Measurements from ENCODE around the gene CDX2. TPM values are rescaled to one million over a fixed set of nuclear protein-coding genes. Genes with fewer than 3 reads are reported as not detected.

Gene CDX2
- total and polyA plus RNA-seq, 4 donors = not detected

DNA sequence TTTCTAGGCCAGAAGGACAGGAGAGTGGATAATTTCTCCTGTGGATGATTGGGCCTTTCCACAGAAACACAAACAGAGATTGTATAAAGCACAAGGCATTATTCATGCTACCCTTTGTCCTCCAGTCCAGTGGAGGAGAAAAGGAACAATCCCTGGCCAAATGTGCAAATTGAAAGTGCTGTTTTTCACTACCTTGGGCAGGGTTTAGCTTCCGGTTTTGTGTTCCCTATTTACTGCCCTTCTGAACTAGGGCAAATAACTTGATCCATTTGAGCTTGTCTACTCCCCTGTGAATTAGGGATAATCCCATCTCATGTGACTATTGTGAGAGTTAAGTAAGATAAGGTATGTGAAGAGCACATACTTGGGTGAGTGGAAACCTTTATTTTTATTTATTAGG is 36.0 kb downstream of the CDX2 start:
- Histone ChIP-seq H3K4me3 (ENCODE audit: low read depth in 1 of 3, low read length in 3 of 3) (no peak overlapping the region), H3K27ac (ENCODE audit: low read depth in 1 of 2, low read length in 2 of 2) (no peak overlapping the region), H3K9me3 (ENCODE audit: control insufficient read depth in 4 of 4, low read length in 3 of 4) (no peaks in the 10 kb centered on the region), H3K27me3 (ENCODE audit: control insufficient read depth in 4 of 4, insufficient read depth in 4 of 4, low read length in 3 of 4) (peaks cover 2 to 9% (median 8%) of the 10 kb centered on the region in 4 donors), H3K4me1 (ENCODE audit: control insufficient read depth in 4 of 4, insufficient read depth in 4 of 4, low read length in 3 of 4) (peaks cover 0 to 3% (median under 1%) of the 10 kb centered on the region in 4 donors), H3K36me3 (ENCODE audit: control insufficient read depth in 4 of 4, insufficient read depth in 3 of 4, low read depth in 1 of 4, low read length in 3 of 4) (no peaks in the 10 kb centered on the region), H3K9ac (ENCODE audit: low read depth in 1 of 2, low read length in 2 of 2) (no peak overlapping the region)
- TF ChIP-seq, protein P1, sequence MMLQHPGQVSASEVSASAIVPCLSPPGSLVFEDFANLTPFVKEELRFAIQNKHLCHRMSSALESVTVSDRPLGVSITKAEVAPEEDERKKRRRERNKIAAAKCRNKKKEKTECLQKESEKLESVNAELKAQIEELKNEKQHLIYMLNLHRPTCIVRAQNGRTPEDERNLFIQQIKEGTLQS (IDR thresholded peaks at IDR 0.05) = no peak
- TF ChIP-seq, protein P2, sequence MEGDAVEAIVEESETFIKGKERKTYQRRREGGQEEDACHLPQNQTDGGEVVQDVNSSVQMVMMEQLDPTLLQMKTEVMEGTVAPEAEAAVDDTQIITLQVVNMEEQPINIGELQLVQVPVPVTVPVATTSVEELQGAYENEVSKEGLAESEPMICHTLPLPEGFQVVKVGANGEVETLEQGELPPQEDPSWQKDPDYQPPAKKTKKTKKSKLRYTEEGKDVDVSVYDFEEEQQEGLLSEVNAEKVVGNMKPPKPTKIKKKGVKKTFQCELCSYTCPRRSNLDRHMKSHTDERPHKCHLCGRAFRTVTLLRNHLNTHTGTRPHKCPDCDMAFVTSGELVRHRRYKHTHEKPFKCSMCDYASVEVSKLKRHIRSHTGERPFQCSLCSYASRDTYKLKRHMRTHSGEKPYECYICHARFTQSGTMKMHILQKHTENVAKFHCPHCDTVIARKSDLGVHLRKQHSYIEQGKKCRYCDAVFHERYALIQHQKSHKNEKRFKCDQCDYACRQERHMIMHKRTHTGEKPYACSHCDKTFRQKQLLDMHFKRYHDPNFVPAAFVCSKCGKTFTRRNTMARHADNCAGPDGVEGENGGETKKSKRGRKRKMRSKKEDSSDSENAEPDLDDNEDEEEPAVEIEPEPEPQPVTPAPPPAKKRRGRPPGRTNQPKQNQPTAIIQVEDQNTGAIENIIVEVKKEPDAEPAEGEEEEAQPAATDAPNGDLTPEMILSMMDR (IDR thresholded peaks at IDR 0.05; ENCODE audit: low read depth, low read length, missing input control) = no peak
- TF ChIP-seq, protein P3, sequence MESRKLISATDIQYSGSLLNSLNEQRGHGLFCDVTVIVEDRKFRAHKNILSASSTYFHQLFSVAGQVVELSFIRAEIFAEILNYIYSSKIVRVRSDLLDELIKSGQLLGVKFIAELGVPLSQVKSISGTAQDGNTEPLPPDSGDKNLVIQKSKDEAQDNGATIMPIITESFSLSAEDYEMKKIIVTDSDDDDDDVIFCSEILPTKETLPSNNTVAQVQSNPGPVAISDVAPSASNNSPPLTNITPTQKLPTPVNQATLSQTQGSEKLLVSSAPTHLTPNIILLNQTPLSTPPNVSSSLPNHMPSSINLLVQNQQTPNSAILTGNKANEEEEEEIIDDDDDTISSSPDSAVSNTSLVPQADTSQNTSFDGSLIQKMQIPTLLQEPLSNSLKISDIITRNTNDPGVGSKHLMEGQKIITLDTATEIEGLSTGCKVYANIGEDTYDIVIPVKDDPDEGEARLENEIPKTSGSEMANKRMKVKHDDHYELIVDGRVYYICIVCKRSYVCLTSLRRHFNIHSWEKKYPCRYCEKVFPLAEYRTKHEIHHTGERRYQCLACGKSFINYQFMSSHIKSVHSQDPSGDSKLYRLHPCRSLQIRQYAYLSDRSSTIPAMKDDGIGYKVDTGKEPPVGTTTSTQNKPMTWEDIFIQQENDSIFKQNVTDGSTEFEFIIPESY (IDR thresholded peaks at IDR 0.05) = no peak
- no peak for TF ChIP-seq HNF4G (IDR thresholded peaks at IDR 0.05)
- no peak for TF ChIP-seq RAD21 (IDR thresholded peaks at IDR 0.05)
- TF ChIP-seq REST (IDR thresholded peaks at IDR 0.05) = no peak
- TF ChIP-seq RXRA (IDR thresholded peaks at IDR 0.05) = no peak
- TF ChIP-seq JUND (IDR thresholded peaks at IDR 0.05) = no peak
- TF ChIP-seq FOXA2 (IDR thresholded peaks at IDR 0.05) = no peak
- no peak for TF ChIP-seq SP1 (IDR thresholded peaks at IDR 0.05)
- no peak for TF ChIP-seq YY1 (IDR thresholded peaks at IDR 0.05)
- TF ChIP-seq EGR1 (IDR thresholded peaks at IDR 0.05; ENCODE audit: low read depth in 2 of 2) = no peak
- TF ChIP-seq HNF4A (conservative IDR thresholded peaks at IDR 0.05) = no peak
- TF ChIP-seq TAF1 (conservative IDR thresholded peaks at IDR 0.05) = no peak
- no peak for DNase-seq (ENCODE audit: low spot score)
- WGBS = 72% methylated on average over 1 of the region's 1 CpG

- H3K27ac ChIP-seq (ENCODE audit: low read depth in 1 of 2, low read length in 2 of 2) = no peak overlapping the region
- no peak overlapping the region for H3K4me3 ChIP-seq (ENCODE audit: low read depth in 1 of 3, low read length in 3 of 3)
- H3K27me3 ChIP-seq (ENCODE audit: control insufficient read depth in 4 of 4, insufficient read depth in 4 of 4, low read length in 3 of 4) = peaks cover 5 to 17% (median 16%) of the 10 kb centered on the region in 4 donors
- H3K36me3 ChIP-seq (ENCODE audit: control insufficient read depth in 4 of 4, insufficient read depth in 3 of 4, low read depth in 1 of 4, low read length in 3 of 4) = no peaks in the 10 kb centered on the region
- no peak for DNase-seq (ENCODE audit: low spot score)
- no peak overlapping the region for H3K9ac ChIP-seq (ENCODE audit: low read depth in 1 of 2, low read length in 2 of 2)
- H3K9me3 ChIP-seq (ENCODE audit: control insufficient read depth in 4 of 4, low read length in 3 of 4) = no peaks in the 10 kb centered on the region
- TF ChIP-seq, protein P3 (IDR thresholded peaks at IDR 0.05) = no peak
- TF ChIP-seq HNF4A (conservative IDR thresholded peaks at IDR 0.05) (no peak), RAD21 (IDR thresholded peaks at IDR 0.05) (no peak), TAF1 (conservative IDR thresholded peaks at IDR 0.05) (no peak), SP1 (IDR thresholded peaks at IDR 0.05) (no peak), REST (IDR thresholded peaks at IDR 0.05) (no peak), YY1 (IDR thresholded peaks at IDR 0.05) (no peak), EGR1 (IDR thresholded peaks at IDR 0.05; ENCODE audit: low read depth in 2 of 2) (no peak), NR2F2 (IDR thresholded peaks at IDR 0.05) (no peak), JUND (IDR thresholded peaks at IDR 0.05) (no peak)
- H3K4me1 ChIP-seq (ENCODE audit: control insufficient read depth in 4 of 4, insufficient read depth in 4 of 4, low read length in 3 of 4) = peaks cover 0 to 8% (median 2%) of the 10 kb centered on the region in 4 donors
These were observed 39.2 kb downstream of the CDX2 start for GRCh38 chr13:27929868-27930267.
